HUDEP-2 (cell line): ENCODE data around the gene MYO18B.
A peak's percentile ranks its signal among the peaks of the same experiment; 100 is the strongest.

Experiments used
- DNase-seq, 76 experiments: peaks; one replicate each; lab custom pipeline; 2025; ENCODE audit not compliant: unreplicated experiment in 76 of 76; lab: John Stamatoyannopoulos, UW

MYO18B gene

DNA sequence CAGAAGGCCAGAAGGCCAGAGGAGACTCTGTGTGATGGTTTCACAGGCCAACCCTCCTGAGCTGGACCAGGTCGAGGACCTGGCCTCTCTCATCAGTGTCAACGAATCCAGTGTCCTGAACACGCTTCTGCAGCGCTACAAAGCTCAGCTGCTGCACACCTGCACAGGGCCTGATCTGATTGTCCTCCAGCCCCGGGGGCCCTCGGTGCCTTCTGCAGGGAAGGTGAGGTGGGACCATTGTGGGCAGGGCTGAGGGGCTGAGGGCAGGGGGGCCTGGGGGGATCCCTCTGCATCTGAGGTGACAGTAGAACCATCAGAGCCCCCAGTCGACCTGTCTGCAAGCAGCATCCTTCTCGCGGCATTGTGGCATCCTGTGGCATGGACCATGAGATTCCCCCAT lies 30.3 kb downstream of the MYO18B start:
- no peak for DNase-seq

DNA sequence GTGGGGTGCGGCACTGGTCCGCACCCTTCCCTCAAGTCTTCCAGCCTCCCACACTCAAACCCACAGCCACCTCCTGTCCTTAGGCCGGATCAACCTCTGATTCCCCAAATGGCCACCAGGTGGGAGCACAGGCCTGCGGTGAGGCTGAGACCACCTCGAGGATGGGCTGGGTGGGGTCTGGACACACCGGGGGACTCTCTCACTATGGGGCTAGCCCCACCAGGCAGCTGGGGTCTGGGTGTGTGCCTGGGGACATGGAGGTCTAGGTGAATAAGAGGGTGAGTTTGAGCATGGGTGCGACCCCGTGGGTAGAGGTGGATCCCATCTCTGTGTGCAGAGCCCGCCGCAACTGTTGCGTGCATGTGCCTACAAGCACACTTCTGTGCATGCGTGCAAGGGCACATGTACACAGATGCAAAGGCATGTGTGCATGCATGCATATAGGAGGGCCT lies 32.6 kb downstream of the MYO18B start:
- no peak for DNase-seq

DNA sequence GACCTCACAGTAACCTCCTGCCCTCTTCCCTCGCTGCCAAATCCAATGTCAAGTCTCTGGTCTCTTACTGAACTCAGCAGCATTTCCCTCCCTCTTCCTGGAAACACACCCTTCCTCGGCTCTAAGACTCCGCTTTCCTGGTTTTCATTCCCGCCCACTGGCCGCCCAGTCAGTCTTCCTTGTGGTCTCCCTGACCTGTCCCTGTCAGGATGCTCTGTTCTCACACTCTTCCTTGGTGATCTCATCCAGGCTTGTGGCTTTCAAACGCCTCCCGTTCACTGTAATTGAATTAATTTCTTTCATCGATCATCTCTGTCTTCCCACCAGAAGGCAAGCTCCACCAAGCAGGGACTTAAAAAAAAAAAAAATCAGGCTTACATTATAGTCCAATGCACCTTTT lies 33.5 kb downstream of the MYO18B start:
- DNase-seq, result no peak

GRCh38 chr22:25777411-25777810 lies 35.4 kb downstream of the MYO18B start:
- no peak for DNase-seq

GRCh38 chr22:25777870-25778269 lies 35.9 kb downstream of the MYO18B start:
- DNase-seq, result peak in 15 of 76 experiments; percentile 3 to 50 (median 13)

- no peak for DNase-seq
Observed at GRCh38 chr22:25779426-25779825, 37.4 kb downstream of the MYO18B start.

GRCh38 chr22:25779890-25780289 lies 37.9 kb downstream of the MYO18B start:
- DNase-seq, result no peak

DNA sequence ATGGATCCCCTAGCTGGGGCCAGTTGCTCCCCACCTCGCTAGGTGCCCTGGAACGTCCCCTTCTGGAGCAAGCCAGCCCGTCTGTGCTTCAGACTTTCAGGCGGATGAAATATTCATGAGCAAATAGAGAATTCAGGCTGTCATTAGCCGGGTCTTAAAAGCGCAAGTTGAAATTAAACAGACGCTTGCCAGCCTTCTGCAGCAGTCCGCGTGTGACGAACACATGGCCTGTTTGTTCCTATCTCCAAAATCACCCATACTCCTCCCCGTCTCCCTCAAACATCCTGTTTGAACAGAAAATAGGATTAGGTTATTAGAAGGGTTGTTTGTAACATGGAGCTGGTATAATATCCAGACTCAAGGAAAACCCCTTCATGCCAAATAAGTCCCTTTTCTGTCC lies 38.7 kb downstream of the MYO18B start:
- no peak for DNase-seq

- DNase-seq, result no peak
Observed at GRCh38 chr22:25781801-25782200, 39.8 kb downstream of the MYO18B start.

GRCh38 chr22:25782831-25783230 lies 40.8 kb downstream of the MYO18B start:
- DNase-seq, result no peak

DNA sequence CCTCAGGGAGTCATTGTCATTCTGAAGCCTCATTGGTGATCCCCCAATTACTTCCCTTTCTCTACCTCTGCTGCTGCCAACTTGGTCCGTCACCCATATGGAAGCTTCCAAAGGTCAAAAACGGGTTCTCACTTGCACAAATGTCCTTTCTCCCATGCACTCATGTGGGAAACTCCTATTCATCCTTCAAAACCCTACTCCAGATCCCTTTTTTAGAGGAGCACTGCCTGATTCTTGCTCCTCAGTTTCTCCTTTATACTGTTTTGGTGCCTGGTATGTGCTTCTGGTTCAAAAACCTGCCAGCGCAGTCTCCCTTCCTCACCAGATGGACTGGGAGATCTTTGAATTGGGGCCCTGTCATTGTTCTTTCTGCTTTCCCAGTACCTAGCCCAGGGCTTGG lies 41.9 kb downstream of the MYO18B start:
- no peak for DNase-seq

DNA sequence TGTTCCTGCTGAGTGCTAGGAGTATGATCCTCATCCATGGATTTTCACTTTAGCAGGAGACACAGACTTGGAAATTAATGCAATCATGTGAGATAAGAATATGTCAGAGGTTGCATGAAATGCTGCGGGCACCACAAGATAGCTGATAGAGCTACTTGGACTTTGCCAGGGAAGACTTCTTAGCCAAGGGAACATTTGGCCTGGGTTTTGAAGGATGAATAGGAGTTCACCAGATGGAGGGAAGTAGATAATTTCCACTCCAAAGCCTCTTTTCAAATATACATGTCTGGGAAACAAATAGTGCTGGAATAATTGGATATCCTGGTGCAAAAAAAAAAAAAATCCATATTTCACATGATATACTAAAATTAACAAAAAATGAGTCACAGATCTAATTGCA lies 44.2 kb downstream of the MYO18B start:
- no peak for DNase-seq

DNA sequence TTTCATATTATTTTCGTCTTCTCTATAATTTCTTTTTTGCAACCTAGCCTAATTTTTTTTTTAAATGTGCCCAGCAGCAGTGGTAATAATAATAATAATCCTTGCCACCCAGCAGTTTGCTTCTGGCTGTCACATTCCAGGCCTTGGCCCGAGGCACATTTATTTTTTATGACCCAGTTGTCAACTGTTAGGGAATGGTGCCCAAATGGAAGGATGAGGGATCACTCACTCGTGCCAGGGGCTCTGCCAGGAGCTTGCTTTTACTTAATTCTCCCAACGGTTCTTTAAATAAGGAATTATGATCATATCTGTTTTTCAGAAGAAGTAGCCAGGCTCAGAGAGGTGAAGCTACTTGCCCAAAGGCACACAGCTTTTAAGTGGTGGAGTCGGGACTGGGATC lies 49.6 kb downstream of the MYO18B start:
- DNase-seq, result no peak

DNA sequence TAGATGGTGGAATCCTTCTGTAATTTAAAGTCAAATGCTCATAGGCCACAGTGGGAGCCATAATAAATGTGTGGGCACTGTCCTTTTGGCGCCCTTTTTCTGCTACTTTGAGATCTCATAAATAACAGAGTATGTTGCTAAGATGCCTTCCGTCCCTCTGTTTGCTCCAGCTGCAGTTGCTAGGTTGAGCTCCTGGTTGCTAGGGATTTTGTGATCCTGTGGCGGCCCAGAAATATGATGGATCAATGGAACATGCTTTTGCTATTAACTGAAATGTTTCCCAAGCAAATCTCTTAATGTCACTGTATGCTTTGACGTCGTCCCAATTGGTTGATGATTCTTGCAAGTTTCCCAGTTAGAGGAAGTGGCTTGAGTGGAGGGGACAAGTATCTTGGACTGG lies 53.5 kb downstream of the MYO18B start:
- no peak for DNase-seq

- DNase-seq, result no peak
Observed at GRCh38 chr22:25797498-25798290, 55.7 kb downstream of the MYO18B start.

DNA sequence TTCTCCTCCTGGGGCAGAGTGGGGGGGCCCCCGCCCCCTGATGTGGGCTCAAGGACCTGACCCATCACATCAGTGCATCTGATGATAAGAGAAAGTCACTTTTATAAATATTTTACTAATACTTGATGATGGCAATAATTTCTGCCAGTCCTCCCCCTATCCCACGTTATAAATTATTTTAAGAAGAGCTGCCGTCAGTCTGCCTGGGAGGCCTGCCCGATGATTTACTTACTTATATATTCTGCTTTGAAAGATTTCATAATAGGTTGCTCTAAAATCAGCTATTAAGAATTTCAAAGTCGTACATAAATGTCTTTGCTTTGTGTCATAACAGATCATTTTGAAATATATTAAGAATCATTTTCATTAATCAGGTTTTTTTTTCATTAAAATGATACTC lies 58.8 kb downstream of the MYO18B start:
- DNase-seq, result no peak

- DNase-seq, result no peak
Observed at GRCh38 chr22:25802018-25802417, 60.0 kb downstream of the MYO18B start.

DNA sequence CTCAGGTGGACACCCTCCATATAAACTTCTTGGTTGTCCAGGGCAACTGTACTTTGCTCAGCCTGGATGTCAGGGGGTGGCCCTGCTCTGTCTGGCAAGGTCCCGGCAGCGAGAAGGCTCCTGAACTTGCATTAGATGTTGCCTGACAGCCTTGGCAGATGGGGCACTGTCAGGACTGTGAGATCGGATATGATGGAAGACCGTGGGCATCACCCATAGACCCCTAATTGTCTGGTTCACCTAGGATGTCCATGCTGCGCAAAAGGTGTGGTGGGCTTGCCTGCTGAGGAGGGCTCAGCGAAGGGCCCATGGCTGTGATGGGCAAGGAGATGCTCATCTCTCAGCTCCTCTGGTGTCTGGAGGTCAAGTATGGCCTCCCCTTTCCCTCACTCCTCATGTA lies 62.7 kb downstream of the MYO18B start:
- DNase-seq, result no peak

- no peak for DNase-seq
Observed at GRCh38 chr22:25806579-25806978, 64.6 kb downstream of the MYO18B start.

- DNase-seq, result no peak
Observed at GRCh38 chr22:25814685-25815084, 72.7 kb downstream of the MYO18B start.

DNA sequence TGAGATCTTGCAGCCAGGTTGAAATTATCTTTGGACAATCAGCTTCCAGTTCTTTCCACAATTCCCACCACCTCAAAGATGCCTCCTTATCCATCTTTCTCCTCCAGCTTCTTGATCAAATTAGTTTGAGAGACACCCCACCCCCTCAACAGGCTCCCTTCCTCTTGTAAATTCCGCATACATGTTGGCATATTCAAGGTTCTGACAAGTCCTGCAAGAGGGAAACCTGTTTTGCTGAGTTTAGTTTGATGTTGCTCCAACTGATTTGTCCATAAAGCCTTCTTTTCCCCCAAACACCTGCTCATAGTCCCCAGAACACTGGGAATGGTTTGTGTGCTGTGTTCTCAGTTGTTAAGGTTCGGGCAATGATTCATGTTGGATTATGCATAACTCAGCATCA lies 73.6 kb downstream of the MYO18B start:
- no peak for DNase-seq

- DNase-seq, result no peak
Observed at GRCh38 chr22:25816522-25817059, 74.6 kb downstream of the MYO18B start.
